Measurements from ENCODE around the gene NR2C2.

NR2C2 gene

DNA sequence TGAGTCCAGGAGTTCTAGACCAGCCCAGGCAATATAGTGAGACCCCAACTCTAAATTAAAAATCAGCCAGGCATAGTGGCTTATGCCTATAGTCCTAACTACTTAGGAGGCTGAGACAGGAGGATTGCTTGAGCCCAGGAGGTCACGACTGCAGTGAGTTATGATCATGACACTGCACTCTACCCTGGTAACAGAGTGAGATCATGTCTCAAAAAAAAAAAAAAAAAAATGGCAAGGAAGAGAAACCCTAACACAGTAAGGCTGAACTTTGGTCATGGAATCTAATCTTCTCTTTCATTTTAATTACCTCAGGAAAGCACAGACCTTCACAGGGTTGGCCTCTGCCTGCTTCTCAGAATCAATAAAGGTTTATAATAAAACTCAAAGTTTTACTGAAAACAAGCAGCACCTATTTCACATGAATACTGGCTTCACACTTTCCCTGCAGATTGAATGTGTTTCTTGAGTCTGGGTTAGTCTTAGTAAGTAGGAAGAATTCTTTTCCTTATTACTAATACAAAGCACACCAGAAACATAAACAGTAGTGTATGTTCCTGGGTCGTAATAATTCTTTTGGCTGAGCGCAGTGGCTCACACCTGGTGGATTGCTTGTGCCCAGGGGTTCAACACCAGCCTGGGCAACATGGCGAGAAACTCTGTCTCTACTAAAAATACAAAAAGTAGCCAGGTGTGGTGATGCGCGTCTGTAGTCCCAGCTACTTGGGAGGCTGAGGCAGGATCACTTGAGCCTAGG is 11.6 kb upstream of the NR2C2 start:
- H3K27ac ChIP-seq, result no peak overlapping the region
- TF ChIP-seq ZFX (IDR thresholded peaks at IDR 0.05) (no peak), CTCF (conservative IDR thresholded peaks at IDR 0.05) (no peak)

GRCh38 chr3:14938954-14939353 is 8.4 kb upstream of the NR2C2 start:
- TF ChIP-seq ZFX (IDR thresholded peaks at IDR 0.05), result no peak
- TF ChIP-seq CTCF (conservative IDR thresholded peaks at IDR 0.05), result no peak
- no peak overlapping the region for H3K27ac ChIP-seq

- no peak for TF ChIP-seq ZFX (IDR thresholded peaks at IDR 0.05)
- no peak overlapping the region for H3K27ac ChIP-seq
Observed at GRCh38 chr3:14941871-14942270, 5.5 kb upstream of the NR2C2 start.

DNA sequence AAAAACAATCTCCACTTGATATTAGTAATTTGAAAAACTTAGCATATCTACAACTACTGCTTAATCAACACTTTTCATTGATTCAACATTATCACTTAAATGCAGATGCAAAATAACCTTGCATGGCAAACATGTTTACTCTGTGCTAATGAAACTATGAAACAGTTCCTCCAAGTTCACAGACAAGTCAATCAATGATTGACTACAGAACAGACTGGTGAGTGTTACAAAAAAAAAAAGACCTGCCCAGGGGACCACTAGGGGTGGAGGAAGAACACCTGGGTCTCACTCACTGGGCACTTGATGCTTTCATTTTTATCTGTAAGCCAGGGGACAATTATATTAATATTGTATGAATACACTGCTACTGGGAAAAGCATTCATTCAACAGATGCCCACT is 4.3 kb upstream of the NR2C2 start:
- TF ChIP-seq ZFX (IDR thresholded peaks at IDR 0.05) (no peak), CTCF (conservative IDR thresholded peaks at IDR 0.05) (no peak)
- no peak overlapping the region for H3K27ac ChIP-seq

GRCh38 chr3:14946236-14946635 is 1.1 kb upstream of the NR2C2 start:
- H3K27ac ChIP-seq, result no peak overlapping the region
- TF ChIP-seq CTCF (conservative IDR thresholded peaks at IDR 0.05), result no peak

DNA sequence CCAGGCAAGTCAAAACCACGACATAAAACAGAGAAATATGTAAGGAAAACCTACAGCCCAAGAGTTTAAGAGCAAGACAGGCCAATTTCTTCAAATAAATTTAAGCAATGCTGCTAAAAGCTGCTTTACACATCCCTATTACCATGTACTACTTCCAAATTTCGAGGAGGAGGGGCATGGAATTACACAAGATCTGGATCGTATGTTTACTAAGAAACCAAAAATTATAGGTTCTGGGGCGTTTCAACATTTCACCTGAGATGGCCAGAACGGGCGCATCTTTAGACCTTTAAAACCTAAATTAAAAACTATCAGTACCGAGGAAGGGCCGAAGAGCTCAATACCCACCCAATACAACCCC is 664 bp upstream of the NR2C2 start:
- TF ChIP-seq CTCF (conservative IDR thresholded peaks at IDR 0.05) (no peak), ZFX (IDR thresholded peaks at IDR 0.05) (no peak)
- peak overlapping the region; percentile 86 for H3K27ac ChIP-seq

GRCh38 chr3:14947886-14948608 is 664 bp downstream of the NR2C2 start:
- TF ChIP-seq ZFX (IDR thresholded peaks at IDR 0.05), result no peak
- TF ChIP-seq CTCF (conservative IDR thresholded peaks at IDR 0.05), result no peak
- H3K27ac ChIP-seq, result peak overlapping the region; percentile 86
